ENCODE measurements around the gene GTF3C4. TPM values are rescaled to one million over a fixed set of nuclear protein-coding genes. Genes with fewer than 3 reads are reported as not detected.

Gene GTF3C4
- total RNA-seq, 1 experiment from 2014 or later = 42.5 TPM

GRCh38 chr9:132627594-132627993, 42.7 kb upstream of the GTF3C4 start:
- Histone ChIP-seq H3K4ac (ENCODE audit: low read depth, low read length) (no peak overlapping the region), H2BK5ac (ENCODE audit: insufficient read length, low read length) (no peak overlapping the region), H3T11ph (ENCODE audit: low read length) (no peak overlapping the region), H3K18ac (ENCODE audit: insufficient read length, low read depth, low read length) (no peak overlapping the region), H3K79me2 (ENCODE audit: insufficient read depth, low read length) (no peaks in the 10 kb centered on the region), H3K23me2 (ENCODE audit: insufficient read length, low read depth, low read length, poor library complexity, severe bottlenecking) (no peaks in the 10 kb centered on the region), H3K27ac (ENCODE audit: insufficient read length, low read depth, low read length) (no peak overlapping the region), H2BK15ac (ENCODE audit: low read depth, low read length) (no peak overlapping the region), H3K56ac (ENCODE audit: insufficient read length, low read depth, low read length) (no peak overlapping the region), H4K20me1 (ENCODE audit: control insufficient read depth, insufficient read depth, insufficient read length) (no peaks in the 10 kb centered on the region), H3K4me1 (ENCODE audit: insufficient read depth, low read length) (no peaks in the 10 kb centered on the region), H2BK20ac (ENCODE audit: low read depth, low read length, poor library complexity, severe bottlenecking) (no peak overlapping the region), H3K14ac (ENCODE audit: insufficient read depth, low read length) (no peak overlapping the region), H3K23ac (ENCODE audit: insufficient read length, low read depth, low read length) (no peak overlapping the region), H3K9ac (ENCODE audit: extremely low read depth, insufficient read length, low read length) (no peak overlapping the region), H2AFZ (ENCODE audit: low read length) (no peak overlapping the region), H4K5ac (ENCODE audit: insufficient read length, low read depth, low read length) (no peak overlapping the region), H3K4me2 (ENCODE audit: insufficient read depth, insufficient read length, low read length) (no peak overlapping the region), H3K27me3 (ENCODE audit: insufficient read depth, low read length) (no peaks in the 10 kb centered on the region), H4K8ac (replicated peaks; ENCODE audit: insufficient read length, low read depth, low read length) (no peak overlapping the region), H3K79me1 (ENCODE audit: insufficient read depth, low read depth, low read length, poor library complexity, severe bottlenecking) (no peaks in the 10 kb centered on the region), H3K9me3 (ENCODE audit: control insufficient read depth, low read depth, low read length) (no peaks in the 10 kb centered on the region), H4K91ac (ENCODE audit: insufficient read length, low read depth, low read length) (no peak overlapping the region), H2BK120ac (ENCODE audit: low read depth, low read length, poor library complexity, severe bottlenecking) (no peak overlapping the region), H2AK5ac (ENCODE audit: insufficient read length, low read length) (no peak overlapping the region), H2BK12ac (ENCODE audit: insufficient read length, low read depth, low read length) (no peak overlapping the region)
- no peaks in the 10 kb centered on the region for H3K27me3 Mint-ChIP-seq (ENCODE audit: low read depth)
- H3K4me1 Mint-ChIP-seq = peaks cover 6 to 22% of the 10 kb centered on the region in 2 experiments
- H3K4me3 Mint-ChIP-seq = no peak overlapping the region
- peak overlapping the region; percentile 25 to 60 (median 39); a peak in 3 of 7 replicates for H3K27ac Mint-ChIP-seq
- peaks cover 18 to 74% (median 38%) of the 10 kb centered on the region in 3 experiments; a peak in 6 of 7 replicates for H3K36me3 Mint-ChIP-seq (ENCODE audit: insufficient read depth in 1 of 3, low read depth in 3 of 3)
- WGBS (ENCODE audit: extremely low coverage, insufficient read length, low lambda C conversion rate) = no CpG with 5 or more reads among the region's 11 CpGs
- H3K9me3 Mint-ChIP-seq = no peaks in the 10 kb centered on the region
- TF ChIP-seq CTCF (conservative IDR thresholded peaks at IDR 0.05) = no peak
- DNase-seq = no peak

Data from H9 (cell line).